ENCODE results near the gene STRN.

DNA sequence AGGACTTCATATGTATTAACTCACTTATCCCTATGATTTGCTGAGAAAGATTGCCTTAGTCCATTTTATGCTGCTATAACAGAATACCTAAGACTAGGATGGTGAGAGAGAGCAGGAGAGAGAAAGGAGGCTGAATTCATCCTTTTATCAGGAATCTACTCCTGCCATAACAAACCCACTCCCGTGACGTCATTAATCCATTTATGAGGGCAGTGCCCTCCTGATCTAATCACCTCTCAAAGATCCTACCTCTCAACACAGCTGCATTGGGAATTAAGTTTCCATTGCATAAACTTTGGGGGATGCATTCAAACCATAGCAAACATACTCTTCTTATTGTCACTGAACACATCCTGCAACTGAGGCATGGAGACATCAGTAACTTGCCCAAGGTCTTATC, 147.8 kb downstream of the STRN start:
- TF ChIP-seq NR2C2 (IDR thresholded peaks at IDR 0.05; ENCODE audit: borderline replicate concordance, control insufficient read depth, insufficient read length, low read depth) (no peak), SMAD1 (IDR thresholded peaks at IDR 0.05; ENCODE audit: low read depth, partially characterized antibody) (no peak), POLR2A (IDR thresholded peaks at IDR 0.05; ENCODE audit: low read depth, low read length) (no peak), RFX5 (IDR thresholded peaks at IDR 0.05; ENCODE audit: low read depth, low read length) (no peak)

Measured in GM12878 (cell line).